COLO829 (cell line): Measurements from ENCODE around the gene ADCYAP1R1.

Source experiments
- DNase-seq: peaks from one replicate; pipeline ENCODE4 v3.0.0; 2012; ENCODE audit warnings: low spot score

The ADCYAP1R1 gene

DNA sequence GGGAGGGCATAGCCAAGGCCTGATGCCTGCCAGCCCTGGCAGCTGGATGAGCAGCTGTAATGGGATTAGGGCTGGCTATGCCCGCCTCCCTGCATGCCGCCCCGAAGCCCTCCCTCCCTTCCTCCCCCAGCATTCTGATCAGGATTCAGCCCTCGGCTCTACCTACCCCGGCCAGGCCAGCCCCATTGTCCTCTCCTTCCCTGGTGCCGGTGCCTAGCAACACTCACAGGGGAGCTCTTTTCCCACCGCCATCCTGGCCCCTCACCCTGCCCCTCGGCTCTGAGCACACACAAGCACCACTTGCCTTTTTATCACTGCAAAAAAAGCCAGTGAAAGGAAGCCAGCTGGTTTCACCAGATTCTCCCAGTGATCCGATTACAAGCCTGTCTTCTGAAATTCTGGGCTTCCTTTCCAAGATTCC lies 9.0 kb upstream of the ADCYAP1R1 start:
- DNase-seq: no peak

DNA sequence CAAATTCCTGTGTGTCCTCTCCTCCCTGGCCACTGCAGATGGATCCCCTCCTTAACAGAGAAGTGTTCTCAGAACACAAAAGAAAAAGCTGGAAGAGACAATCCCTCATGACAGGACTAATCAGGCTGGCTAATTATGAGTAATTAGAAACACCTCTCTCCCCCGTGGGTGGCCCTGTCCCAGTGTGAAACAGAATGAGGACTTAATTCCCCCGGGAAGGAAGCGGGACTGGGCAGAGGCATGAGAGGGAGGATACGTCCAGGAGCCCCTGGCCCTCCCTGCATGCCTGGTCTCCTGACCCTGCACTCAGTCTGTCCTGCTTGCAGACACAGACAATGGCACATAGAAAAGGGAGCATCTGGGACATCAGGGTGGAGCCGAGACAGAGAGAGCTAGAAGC lies 7.6 kb upstream of the ADCYAP1R1 start:
- DNase-seq: no peak

DNA sequence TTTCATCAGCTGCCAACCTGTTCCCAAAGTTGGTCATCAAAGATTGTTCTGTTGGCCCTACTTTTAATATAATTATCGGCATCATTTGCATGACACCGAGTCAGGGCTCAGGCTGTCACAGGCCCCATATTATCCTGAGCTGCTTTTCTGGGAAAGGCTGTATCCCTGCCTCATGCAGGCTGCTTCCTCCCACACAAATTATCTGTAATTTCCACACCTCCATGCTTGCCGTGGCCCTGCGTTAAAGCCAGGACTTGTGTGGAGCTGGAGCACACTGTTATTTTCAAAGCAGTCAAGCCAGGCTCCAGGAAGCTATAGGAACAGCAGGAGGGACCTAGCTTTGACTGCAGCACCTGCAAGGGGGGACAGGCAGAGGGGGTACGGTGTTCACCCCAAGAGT lies 5.4 kb upstream of the ADCYAP1R1 start:
- DNase-seq: no peak

DNA sequence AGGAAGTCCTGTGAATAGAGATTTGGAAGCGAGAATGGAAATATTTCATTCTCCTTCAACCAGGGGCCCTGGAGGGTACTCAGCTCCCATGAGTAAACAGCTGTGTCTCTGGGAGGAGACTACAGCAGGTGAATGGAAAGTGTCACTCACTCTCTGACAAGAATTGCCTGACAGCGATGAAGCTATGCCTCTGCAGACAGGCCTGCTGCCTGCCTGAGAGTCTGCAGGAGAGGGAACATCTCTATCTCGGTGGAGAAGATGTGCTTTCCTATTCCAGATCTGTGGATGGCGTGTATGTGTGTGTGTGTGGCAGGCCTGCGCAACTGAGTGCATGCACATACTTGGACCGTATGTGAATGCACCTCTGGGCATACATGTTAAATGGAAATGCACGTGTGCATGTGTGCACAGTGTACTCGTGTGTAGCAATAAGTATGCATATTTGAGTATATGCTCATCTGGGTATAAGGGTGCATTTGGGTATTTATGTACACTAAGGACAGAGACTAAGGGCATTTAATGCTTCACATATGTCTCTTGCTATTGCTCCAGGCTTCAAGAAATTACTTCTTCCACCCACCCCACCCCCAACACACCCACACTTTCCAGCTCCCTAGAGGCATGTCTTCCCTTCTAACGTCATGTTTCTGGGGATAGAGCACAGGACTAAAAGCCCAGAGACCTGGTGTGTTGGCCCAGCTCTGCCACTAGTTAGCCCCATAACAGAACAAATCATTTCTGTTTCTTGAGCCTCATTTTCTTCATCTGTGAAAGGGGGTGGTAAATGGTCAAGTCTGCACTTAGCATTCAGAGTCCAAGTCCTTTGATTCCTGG lies 4.6 kb upstream of the ADCYAP1R1 start:
- no peak for DNase-seq

GRCh38 chr7:31049005-31049765 lies 2.9 kb upstream of the ADCYAP1R1 start:
- DNase-seq: no peak

DNA sequence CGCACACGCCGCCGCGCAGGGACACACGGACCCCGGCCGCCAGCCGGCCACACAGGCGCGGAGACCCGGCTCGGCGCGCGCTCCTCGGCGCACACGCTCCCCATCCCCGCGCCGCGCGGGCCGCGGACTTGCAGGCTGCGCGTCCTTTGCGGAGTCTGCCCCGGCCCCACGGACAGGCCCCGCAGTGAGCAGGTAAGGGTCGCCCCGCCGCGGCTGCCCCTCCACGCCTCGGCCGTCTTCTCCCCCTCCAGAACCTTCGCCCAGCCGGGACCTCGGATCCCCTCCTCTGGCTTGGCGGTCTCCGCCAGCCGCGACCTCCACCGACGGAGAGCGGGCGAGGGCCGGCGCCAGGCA lies 356 bp downstream of the ADCYAP1R1 start:
- DNase-seq: no peak

GRCh38 chr7:31052841-31053601 lies 913 bp downstream of the ADCYAP1R1 start:
- DNase-seq: no peak

GRCh38 chr7:31053986-31054385 lies 1.9 kb downstream of the ADCYAP1R1 start:
- no peak for DNase-seq

GRCh38 chr7:31054608-31055278 lies 2.6 kb downstream of the ADCYAP1R1 start:
- DNase-seq: no peak

- no peak for DNase-seq
Observed at GRCh38 chr7:31055471-31055870, 3.4 kb downstream of the ADCYAP1R1 start.

DNA sequence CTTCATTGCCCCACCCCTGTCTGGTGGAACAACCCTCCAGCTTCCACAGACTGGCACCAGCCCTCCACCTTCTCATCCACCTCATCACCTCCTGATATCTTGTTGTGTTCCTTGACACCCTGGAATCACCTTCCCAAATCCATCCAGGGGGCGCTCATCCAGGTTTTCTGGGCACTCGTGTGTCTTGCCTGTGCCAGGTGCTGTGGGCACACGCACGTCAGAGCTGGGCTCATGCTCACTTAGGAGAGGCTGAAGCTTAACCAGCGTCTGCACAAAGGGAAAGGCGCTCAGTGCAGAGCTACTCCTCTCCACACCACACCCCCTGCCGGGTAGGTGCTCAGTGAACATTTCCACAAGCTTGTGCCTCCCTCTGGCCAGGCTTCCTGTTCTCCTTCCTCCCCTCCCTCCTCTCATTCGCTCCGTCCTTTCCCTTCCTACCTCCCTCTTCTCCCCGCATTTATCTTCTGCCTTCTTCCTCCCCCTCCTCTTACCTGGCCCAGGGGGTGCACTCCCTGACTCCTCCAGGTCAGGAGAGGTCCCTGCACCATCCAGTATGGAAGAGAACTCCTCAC lies 4.8 kb downstream of the ADCYAP1R1 start:
- no peak for DNase-seq

GRCh38 chr7:31058122-31058521 lies 6.0 kb downstream of the ADCYAP1R1 start:
- no peak for DNase-seq

DNA sequence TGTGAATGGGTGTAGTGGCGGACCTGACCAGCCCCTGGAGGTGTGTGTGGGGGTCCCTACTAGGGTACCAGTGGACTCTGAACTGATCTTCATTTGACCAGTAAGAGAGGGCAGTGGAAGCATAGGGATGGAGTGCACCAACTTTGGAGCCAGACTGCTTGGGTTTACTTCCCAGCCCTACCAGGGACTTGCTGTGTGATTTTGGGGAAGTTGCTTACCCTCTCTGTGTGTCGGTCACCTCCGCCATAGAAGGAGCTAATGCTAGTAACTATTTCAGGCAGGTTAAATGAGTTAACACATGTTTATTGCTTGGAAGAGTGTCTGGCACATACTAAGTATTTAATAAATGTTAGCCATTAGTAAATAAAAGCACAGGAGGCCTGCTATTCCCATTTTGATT lies 6.6 kb downstream of the ADCYAP1R1 start:
- DNase-seq: no peak

DNA sequence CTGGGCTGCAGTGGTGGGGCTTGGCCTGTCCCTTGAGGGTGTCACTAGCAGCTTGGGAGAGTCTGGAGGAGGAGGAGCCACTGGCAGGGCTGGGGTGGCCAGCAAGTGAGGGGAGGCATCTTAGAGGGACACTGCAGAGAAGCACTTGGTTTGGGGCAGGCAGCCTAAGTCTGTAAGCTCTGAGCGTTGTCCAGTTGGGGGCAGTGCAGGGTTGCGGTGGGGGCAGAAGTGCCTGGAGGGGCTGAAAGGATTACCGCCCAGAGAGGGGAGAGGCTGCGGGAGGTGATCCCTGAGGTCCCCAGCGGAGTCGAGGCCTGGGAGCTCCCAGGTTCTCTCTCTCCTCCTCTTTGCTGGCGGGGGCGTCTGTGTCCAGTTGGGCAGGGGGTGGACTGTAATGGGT lies 7.4 kb downstream of the ADCYAP1R1 start:
- DNase-seq: no peak

- no peak for DNase-seq
Observed at GRCh38 chr7:31061185-31061584, 9.1 kb downstream of the ADCYAP1R1 start.

DNA sequence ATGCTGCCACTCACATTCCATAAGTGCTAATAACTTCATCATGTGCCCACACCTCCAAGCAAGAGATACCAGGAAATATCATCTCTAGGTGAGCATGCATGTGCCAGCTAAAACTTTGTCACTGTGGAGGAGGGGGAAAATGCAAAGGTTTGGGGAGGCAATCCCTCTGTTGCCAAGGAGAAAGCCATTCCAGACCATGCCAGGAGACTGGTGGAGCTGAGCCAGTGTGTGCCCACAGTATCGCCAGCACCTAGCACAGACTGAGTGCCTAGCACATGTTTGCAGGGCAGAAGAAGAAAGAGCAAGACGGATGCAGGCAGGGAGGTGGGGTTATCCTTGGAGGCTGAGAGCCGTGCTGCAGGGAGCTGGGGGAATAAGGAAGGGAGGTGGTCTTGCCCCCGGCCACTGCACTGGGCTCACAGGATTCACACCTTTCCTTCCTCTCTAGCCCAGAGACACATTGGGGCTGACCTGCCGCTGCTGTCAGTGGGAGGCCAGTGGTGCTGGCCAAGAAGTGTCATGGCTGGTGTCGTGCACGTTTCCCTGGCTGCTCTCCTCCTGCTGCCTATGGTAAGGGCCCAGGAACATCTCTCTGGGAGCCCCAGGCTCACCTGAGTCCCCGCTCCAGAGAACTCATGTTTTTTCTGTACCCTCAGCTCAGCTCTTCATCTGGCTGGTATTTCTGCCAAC lies 10.8 kb downstream of the ADCYAP1R1 start:
- no peak for DNase-seq

DNA sequence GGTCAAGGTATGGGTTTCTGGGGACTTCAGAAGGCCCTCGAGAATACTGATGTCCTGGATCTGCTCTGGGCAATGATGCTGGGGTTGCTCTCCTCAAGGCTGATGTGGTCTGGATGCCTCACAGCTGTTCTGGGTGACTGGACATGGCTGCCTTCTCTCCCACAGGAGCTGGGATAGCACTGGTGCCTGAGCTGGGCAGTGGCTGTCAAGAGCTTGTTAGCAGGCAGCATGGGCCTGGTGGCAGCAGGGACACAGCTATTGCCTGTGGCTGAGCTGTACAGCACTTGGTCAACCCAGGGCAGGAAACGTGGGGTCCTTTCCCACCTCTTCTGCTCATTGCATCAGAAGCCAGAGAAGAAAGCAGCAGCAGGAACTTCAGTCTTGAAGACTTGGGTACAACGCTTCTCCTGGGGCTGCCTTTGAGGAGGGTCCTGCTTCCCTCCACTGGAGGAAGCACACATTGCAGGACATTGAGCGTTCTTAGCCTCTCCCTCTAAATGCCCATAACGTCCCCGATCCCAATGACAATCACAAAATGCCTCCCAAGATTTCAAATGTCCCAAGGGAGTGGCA lies 13.0 kb downstream of the ADCYAP1R1 start:
- no peak for DNase-seq

- no peak for DNase-seq
Observed at GRCh38 chr7:31065840-31066239, 13.7 kb downstream of the ADCYAP1R1 start.

- no peak for DNase-seq
Observed at GRCh38 chr7:31066516-31067130, 14.5 kb downstream of the ADCYAP1R1 start.

GRCh38 chr7:31067491-31067890 lies 15.4 kb downstream of the ADCYAP1R1 start:
- DNase-seq: no peak
